ENCODE results near the gene CHRNA4.

Gene CHRNA4

GRCh38 chr20:63312690-63313348, 48.3 kb downstream of the CHRNA4 start:
- no peak overlapping the region for H3K9ac ChIP-seq (ENCODE audit: low read length)
- no peaks in the 10 kb centered on the region for H3K27me3 ChIP-seq (ENCODE audit: low read depth, low read length)
- no peaks in the 10 kb centered on the region for H3K9me3 ChIP-seq (ENCODE audit: insufficient read depth, low read length)
- no peaks in the 10 kb centered on the region for H4K20me1 ChIP-seq (ENCODE audit: insufficient read depth, low read length)
- TF ChIP-seq CTCF (IDR thresholded peaks at IDR 0.05; ENCODE audit: low read depth, low read length) (no peak), EZH2phosphoT487 (IDR thresholded peaks at IDR 0.05; ENCODE audit: low read depth) (no peak)
- no peak overlapping the region for H3K4me3 ChIP-seq (ENCODE audit: low read length)
- H3K79me2 ChIP-seq (ENCODE audit: low read length) = no peaks in the 10 kb centered on the region
- no peak overlapping the region for H3K4me2 ChIP-seq (ENCODE audit: low read length)
- H2AFZ ChIP-seq (ENCODE audit: low read depth, low read length) = no peak overlapping the region
- H3K4me1 ChIP-seq (ENCODE audit: low read length) = no peaks in the 10 kb centered on the region
- no peak overlapping the region for H3K27ac ChIP-seq (ENCODE audit: low read length)
- no peaks in the 10 kb centered on the region for H3K36me3 ChIP-seq (replicated peaks; ENCODE audit: low read depth, low read length)

GRCh38 chr20:63312273-63312672, 48.9 kb downstream of the CHRNA4 start:
- H3K4me1 ChIP-seq (ENCODE audit: low read length) = no peaks in the 10 kb centered on the region
- no peak overlapping the region for H3K9ac ChIP-seq (ENCODE audit: low read length)
- H3K4me2 ChIP-seq (ENCODE audit: low read length) = no peak overlapping the region
- TF ChIP-seq EZH2phosphoT487 (IDR thresholded peaks at IDR 0.05; ENCODE audit: low read depth) (no peak), CTCF (IDR thresholded peaks at IDR 0.05; ENCODE audit: low read depth, low read length) (no peak)
- no peaks in the 10 kb centered on the region for H4K20me1 ChIP-seq (ENCODE audit: insufficient read depth, low read length)
- H3K36me3 ChIP-seq (replicated peaks; ENCODE audit: low read depth, low read length) = no peaks in the 10 kb centered on the region
- H3K27ac ChIP-seq (ENCODE audit: low read length) = no peak overlapping the region
- no peaks in the 10 kb centered on the region for H3K79me2 ChIP-seq (ENCODE audit: low read length)
- H2AFZ ChIP-seq (ENCODE audit: low read depth, low read length) = no peak overlapping the region
- H3K27me3 ChIP-seq (ENCODE audit: low read depth, low read length) = no peaks in the 10 kb centered on the region
- no peak overlapping the region for H3K4me3 ChIP-seq (ENCODE audit: low read length)
- no peaks in the 10 kb centered on the region for H3K9me3 ChIP-seq (ENCODE audit: insufficient read depth, low read length)

- TF ChIP-seq EZH2phosphoT487 (IDR thresholded peaks at IDR 0.05; ENCODE audit: low read depth) (no peak), CTCF (IDR thresholded peaks at IDR 0.05; ENCODE audit: low read depth, low read length) (no peak)
Measured at GRCh38 chr20:63311833-63312243, 49.3 kb downstream of the CHRNA4 start.

DNA sequence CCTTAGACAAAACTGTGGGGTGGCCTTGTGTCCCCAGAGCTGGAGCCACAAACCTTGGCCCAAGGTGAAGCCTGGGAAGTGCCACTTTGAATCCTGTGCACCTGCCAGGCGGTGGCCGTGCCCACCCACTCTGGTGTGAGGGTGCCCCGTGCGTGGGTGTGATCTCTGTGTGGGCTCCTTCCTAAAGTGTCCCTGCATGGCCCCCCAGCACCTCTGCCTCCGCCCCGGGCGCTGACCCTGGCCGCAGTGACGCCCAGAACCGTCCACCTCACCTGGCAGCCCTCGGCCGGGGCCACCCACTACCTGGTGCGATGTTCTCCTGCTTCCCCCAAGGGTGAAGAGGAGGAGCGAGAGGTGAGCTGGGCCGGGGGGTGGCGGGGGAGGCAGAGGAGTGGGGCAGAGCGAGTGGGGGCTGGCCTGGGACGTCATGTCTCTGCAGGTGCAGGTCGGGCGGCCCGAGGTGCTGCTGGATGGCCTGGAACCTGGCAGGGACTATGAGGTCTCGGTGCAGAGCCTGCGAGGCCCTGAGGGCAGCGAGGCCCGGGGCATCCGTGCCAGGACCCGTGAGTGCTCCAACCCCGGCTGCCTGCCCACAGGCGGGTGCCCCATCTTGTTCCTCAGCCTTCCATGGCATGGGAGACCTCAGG, 49.8 kb downstream of the CHRNA4 start:
- H3K4me1 ChIP-seq (ENCODE audit: low read length) = no peaks in the 10 kb centered on the region
- H3K36me3 ChIP-seq (replicated peaks; ENCODE audit: low read depth, low read length) = no peaks in the 10 kb centered on the region
- H3K79me2 ChIP-seq (ENCODE audit: low read length) = no peaks in the 10 kb centered on the region
- TF ChIP-seq EZH2phosphoT487 (IDR thresholded peaks at IDR 0.05; ENCODE audit: low read depth) (no peak), CTCF (IDR thresholded peaks at IDR 0.05; ENCODE audit: low read depth, low read length) (no peak)
- H3K27ac ChIP-seq (ENCODE audit: low read length) = no peak overlapping the region
- no peak overlapping the region for H3K9ac ChIP-seq (ENCODE audit: low read length)
- no peaks in the 10 kb centered on the region for H3K27me3 ChIP-seq (ENCODE audit: low read depth, low read length)
- no peaks in the 10 kb centered on the region for H3K9me3 ChIP-seq (ENCODE audit: insufficient read depth, low read length)
- H3K4me2 ChIP-seq (ENCODE audit: low read length) = no peak overlapping the region
- no peak overlapping the region for H3K4me3 ChIP-seq (ENCODE audit: low read length)
- no peak overlapping the region for H2AFZ ChIP-seq (ENCODE audit: low read depth, low read length)
- no peaks in the 10 kb centered on the region for H4K20me1 ChIP-seq (ENCODE audit: insufficient read depth, low read length)

More at GRCh38 chr20:63311833-63312243, 49.3 kb downstream of the CHRNA4 start:
- no peaks in the 10 kb centered on the region for H3K79me2 ChIP-seq (ENCODE audit: low read length)
- no peak overlapping the region for H3K9ac ChIP-seq (ENCODE audit: low read length)
- no peaks in the 10 kb centered on the region for H3K9me3 ChIP-seq (ENCODE audit: insufficient read depth, low read length)
- no peaks in the 10 kb centered on the region for H3K27me3 ChIP-seq (ENCODE audit: low read depth, low read length)
- H4K20me1 ChIP-seq (ENCODE audit: insufficient read depth, low read length) = no peaks in the 10 kb centered on the region
- no peak overlapping the region for H3K4me2 ChIP-seq (ENCODE audit: low read length)
- H3K36me3 ChIP-seq (replicated peaks; ENCODE audit: low read depth, low read length) = no peaks in the 10 kb centered on the region
- H3K4me3 ChIP-seq (ENCODE audit: low read length) = no peak overlapping the region
- H2AFZ ChIP-seq (ENCODE audit: low read depth, low read length) = no peak overlapping the region
- H3K27ac ChIP-seq (ENCODE audit: low read length) = no peak overlapping the region
- H3K4me1 ChIP-seq (ENCODE audit: low read length) = no peaks in the 10 kb centered on the region

Measured in OCI-LY3 (cell line).